Neural cell (in vitro differentiated cells): ENCODE measurements around the gene PNPLA4.

Experiments
- CTCF ChIP-seq: fragments of 450-650 bp; IDR thresholded peaks from 2 replicates; pipeline ENCODE4 v1.5.1; 2014; ENCODE audit warnings: antibody characterized with exemption, mild to moderate bottlenecking, moderate library complexity; ENCODE audit not compliant: poor library complexity, severe bottlenecking
- EZH2 ChIP-seq: fragments of 200-600, 300-800 bp; shearing (Covaris generic), sonication (generic); IDR thresholded peaks from 2 replicates; pipeline ENCODE4 v1.6.1; 2014; ENCODE audit warnings: antibody characterized with exemption, low read length, borderline replicate concordance, mild to moderate bottlenecking; ENCODE audit not compliant: insufficient read depth, poor library complexity, severe bottlenecking
- MXI1 ChIP-seq: fragments of 450-650 bp; conservative IDR thresholded peaks from 2 replicates; pipeline ENCODE4 v1.6.1; 2014; ENCODE audit warnings: antibody characterized with exemption, mild to moderate bottlenecking; ENCODE audit not compliant: poor library complexity, severe bottlenecking
- POLR2AphosphoS5 ChIP-seq: IDR thresholded peaks from 2 replicates; pipeline ENCODE4 v1.6.1; 2012
- RAD21 ChIP-seq: fragments of 450-650 bp; conservative IDR thresholded peaks from 2 replicates; pipeline ENCODE4 v1.6.1; 2014; ENCODE audit warnings: antibody characterized with exemption, mild to moderate bottlenecking, moderate library complexity
- REST ChIP-seq: IDR thresholded peaks from 2 replicates; pipeline ENCODE4 v1.6.1; 2012; ENCODE audit warnings: borderline replicate concordance
- SMC3 ChIP-seq: fragments of 450-650 bp; conservative IDR thresholded peaks from 2 replicates; pipeline ENCODE4 v1.6.1; 2014; ENCODE audit warnings: antibody characterized with exemption, mild to moderate bottlenecking, moderate library complexity; ENCODE audit not compliant: poor library complexity
- TAF1 ChIP-seq: IDR thresholded peaks from 2 replicates; pipeline ENCODE4 v1.6.1; 2012; ENCODE audit warnings: low read depth

GRCh38 chrX:7950865-7951264, 23.7 kb upstream of the PNPLA4 start:
- no peak for TF ChIP-seq CTCF
- TF ChIP-seq RAD21: no peak
- TF ChIP-seq SMC3: no peak
- TF ChIP-seq POLR2AphosphoS5: no peak
- TF ChIP-seq MXI1: no peak
- no peak for TF ChIP-seq EZH2
- TF ChIP-seq REST: no peak
- TF ChIP-seq TAF1: no peak
